ENCODE results near the gene PNN. TPM values are rescaled to one million over a fixed set of nuclear protein-coding genes. Genes with fewer than 3 reads are reported as not detected.
"Not testable (repeated sequence)": the region's sequence is repeated elsewhere in the genome, so short reads cannot be mapped to it uniquely, and the experiment has no call there.

PNN gene
- total and polyA plus RNA-seq, 2 donors from 2014 or later, result 27.2 to 46.2 TPM

- H3K36me3 ChIP-seq (ENCODE audit: control insufficient read depth in 2 of 3, insufficient read depth in 3 of 3, low read length in 3 of 3), result peaks cover 11 to 56% (median 35%) of the 10 kb centered on the region in 3 donors
- DNase-seq (no peak), FAIRE-seq (no peak)
- no peak for TF ChIP-seq CTCF (IDR thresholded peaks at IDR 0.05; ENCODE audit: borderline replicate concordance, extremely low read depth, insufficient read depth)
- peaks cover 0 to 8% (median 4%) of the 10 kb centered on the region in 3 donors for H3K4me1 ChIP-seq (ENCODE audit: control insufficient read depth in 2 of 3, insufficient read depth in 2 of 3, low read depth in 1 of 3, low read length in 3 of 3)
- intact Hi-C loops (cut with DNase I), result no loop called here
- no peaks in the 10 kb centered on the region for H3K27me3 ChIP-seq (ENCODE audit: control insufficient read depth, insufficient read depth, low read length)
- no peak overlapping the region for H3K4me3 ChIP-seq (ENCODE audit: low read length in 3 of 3)
- H3K9ac ChIP-seq (ENCODE audit: low read length in 3 of 3), result no peak overlapping the region
- no peak overlapping the region for H3K27ac ChIP-seq (ENCODE audit: low read depth in 2 of 2, low read length in 2 of 2)
- H3K9me3 ChIP-seq (ENCODE audit: control insufficient read depth in 2 of 3, insufficient read depth in 1 of 3, low read length in 3 of 3), result no peaks in the 10 kb centered on the region
Observed at GRCh38 chr14:39181026-39181692, 6.1 kb downstream of the PNN start.

GRCh38 chr14:39181693-39182047 lies 6.6 kb downstream of the PNN start:
- H3K9ac ChIP-seq (ENCODE audit: low read length in 3 of 3), result no peak overlapping the region
- FAIRE-seq, result no peak
- H3K4me1 ChIP-seq (ENCODE audit: control insufficient read depth in 2 of 3, insufficient read depth in 2 of 3, low read depth in 1 of 3, low read length in 3 of 3), result peaks cover 0 to 5% (median 4%) of the 10 kb centered on the region in 3 donors
- peaks cover 10 to 52% (median 34%) of the 10 kb centered on the region in 3 donors for H3K36me3 ChIP-seq (ENCODE audit: control insufficient read depth in 2 of 3, insufficient read depth in 3 of 3, low read length in 3 of 3)
- no peak for DNase-seq
- H3K27me3 ChIP-seq (ENCODE audit: control insufficient read depth, insufficient read depth, low read length), result no peaks in the 10 kb centered on the region
- no peak overlapping the region for H3K27ac ChIP-seq (ENCODE audit: low read depth in 2 of 2, low read length in 2 of 2)
- no peaks in the 10 kb centered on the region for H3K9me3 ChIP-seq (ENCODE audit: control insufficient read depth in 2 of 3, insufficient read depth in 1 of 3, low read length in 3 of 3)
- H3K4me3 ChIP-seq (ENCODE audit: low read length in 3 of 3), result no peak overlapping the region
- intact Hi-C loops (cut with DNase I), result no loop called here
- TF ChIP-seq CTCF (IDR thresholded peaks at IDR 0.05; ENCODE audit: borderline replicate concordance, extremely low read depth, insufficient read depth), result no peak

GRCh38 chr14:39182770-39183684 lies 8.0 kb downstream of the PNN start:
- DNase-seq, result no peak
- H3K9me3 ChIP-seq (ENCODE audit: control insufficient read depth in 2 of 3, insufficient read depth in 1 of 3, low read length in 3 of 3), result no peaks in the 10 kb centered on the region
- H3K4me1 ChIP-seq (ENCODE audit: control insufficient read depth in 2 of 3, insufficient read depth in 2 of 3, low read depth in 1 of 3, low read length in 3 of 3), result peaks cover 0 to 2% (median 0%) of the 10 kb centered on the region in 3 donors
- intact Hi-C loops (cut with DNase I), result no loop called here
- H3K27ac ChIP-seq (ENCODE audit: low read depth in 2 of 2, low read length in 2 of 2), result no peak overlapping the region
- H3K36me3 ChIP-seq (ENCODE audit: control insufficient read depth in 2 of 3, insufficient read depth in 3 of 3, low read length in 3 of 3), result peaks cover 5 to 38% (median 25%) of the 10 kb centered on the region in 3 donors
- no peaks in the 10 kb centered on the region for H3K27me3 ChIP-seq (ENCODE audit: control insufficient read depth, insufficient read depth, low read length)
- no peak for TF ChIP-seq CTCF (IDR thresholded peaks at IDR 0.05; ENCODE audit: borderline replicate concordance, extremely low read depth, insufficient read depth)
- H3K9ac ChIP-seq (ENCODE audit: low read length in 3 of 3), result no peak overlapping the region
- no peak overlapping the region for H3K4me3 ChIP-seq (ENCODE audit: low read length in 3 of 3)
- no peak for FAIRE-seq

- H3K9ac ChIP-seq (ENCODE audit: low read length in 3 of 3); DNase-seq; FAIRE-seq; H3K27ac ChIP-seq (ENCODE audit: low read depth in 2 of 2, low read length in 2 of 2); H3K27me3 ChIP-seq (ENCODE audit: control insufficient read depth, insufficient read depth, low read length); H3K4me1 ChIP-seq (ENCODE audit: control insufficient read depth in 2 of 3, insufficient read depth in 2 of 3, low read depth in 1 of 3, low read length in 3 of 3); intact Hi-C loops (cut with DNase I); H3K9me3 ChIP-seq (ENCODE audit: control insufficient read depth in 2 of 3, insufficient read depth in 1 of 3, low read length in 3 of 3); H3K4me3 ChIP-seq (ENCODE audit: low read length in 3 of 3): not testable (repeated sequence)
- H3K36me3 ChIP-seq (ENCODE audit: control insufficient read depth in 2 of 3, insufficient read depth in 3 of 3, low read length in 3 of 3), result peaks cover 5 to 32% (median 25%) of the 10 kb centered on the region in 3 donors
Observed at GRCh38 chr14:39183685-39184003, 8.6 kb downstream of the PNN start.
